DOHH2 (cell line): ENCODE data around the gene SMCHD1.

Experiments
- EZH2phosphoT487 ChIP-seq: fragments of 200-600 bp; sonication (generic); IDR thresholded peaks from 2 replicates; pipeline ENCODE4 v1.6.1; 2017; ENCODE audit warnings: borderline replicate concordance, mild to moderate bottlenecking, antibody characterized with exemption, low read length, moderate library complexity, mixed read lengths
- TF ChIP-seq, protein P1 (sequence below): fragments of 200-600 bp; sonication (generic); IDR thresholded peaks from one replicate; pipeline ENCODE4 v1.5.1; 2014; ENCODE audit warnings: antibody characterized with exemption, mild to moderate bottlenecking, low read depth, low read length; ENCODE audit not compliant: poor library complexity, severe bottlenecking

DNA sequence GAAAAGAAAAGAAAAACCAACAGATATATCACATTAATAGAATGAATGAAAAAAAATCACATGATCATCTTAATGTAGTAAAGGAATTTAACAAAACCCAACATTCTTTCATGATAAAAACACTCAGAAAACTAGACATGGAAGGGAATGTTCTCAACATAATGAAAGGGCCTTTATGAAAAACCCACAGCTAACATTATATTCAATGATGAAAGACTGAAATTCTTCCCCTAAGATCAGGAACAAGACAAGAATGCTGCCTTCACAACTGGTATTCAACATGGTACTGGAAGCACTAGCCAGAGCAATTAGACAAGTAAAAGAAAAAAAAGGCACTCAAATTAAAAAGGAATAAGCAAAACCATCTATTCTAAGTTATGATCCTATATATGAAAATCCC lies 162.8 kb downstream of the SMCHD1 start:
- TF ChIP-seq, protein P1, sequence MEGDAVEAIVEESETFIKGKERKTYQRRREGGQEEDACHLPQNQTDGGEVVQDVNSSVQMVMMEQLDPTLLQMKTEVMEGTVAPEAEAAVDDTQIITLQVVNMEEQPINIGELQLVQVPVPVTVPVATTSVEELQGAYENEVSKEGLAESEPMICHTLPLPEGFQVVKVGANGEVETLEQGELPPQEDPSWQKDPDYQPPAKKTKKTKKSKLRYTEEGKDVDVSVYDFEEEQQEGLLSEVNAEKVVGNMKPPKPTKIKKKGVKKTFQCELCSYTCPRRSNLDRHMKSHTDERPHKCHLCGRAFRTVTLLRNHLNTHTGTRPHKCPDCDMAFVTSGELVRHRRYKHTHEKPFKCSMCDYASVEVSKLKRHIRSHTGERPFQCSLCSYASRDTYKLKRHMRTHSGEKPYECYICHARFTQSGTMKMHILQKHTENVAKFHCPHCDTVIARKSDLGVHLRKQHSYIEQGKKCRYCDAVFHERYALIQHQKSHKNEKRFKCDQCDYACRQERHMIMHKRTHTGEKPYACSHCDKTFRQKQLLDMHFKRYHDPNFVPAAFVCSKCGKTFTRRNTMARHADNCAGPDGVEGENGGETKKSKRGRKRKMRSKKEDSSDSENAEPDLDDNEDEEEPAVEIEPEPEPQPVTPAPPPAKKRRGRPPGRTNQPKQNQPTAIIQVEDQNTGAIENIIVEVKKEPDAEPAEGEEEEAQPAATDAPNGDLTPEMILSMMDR, result no peak
- no peak for TF ChIP-seq EZH2phosphoT487
